Right ventricle myocardium superior (tissue), 1 donor: ENCODE results near the gene EIF4G3. TPM values are rescaled to one million over a fixed set of nuclear protein-coding genes. Genes with fewer than 3 reads are reported as not detected.
A peak's percentile ranks its signal among the peaks of the same experiment; 100 is the strongest.
"Not testable (repeated sequence)": the region's sequence is repeated elsewhere in the genome, so short reads cannot be mapped to it uniquely, and the experiment has no call there.

Experiments used
- ATAC-seq: fragments of 200-7000 bp; cut with Tn5 transposase; one replicate; pipeline ENCODE4 v1.9.1; 2020; ENCODE audit warnings: mild to moderate bottlenecking; ENCODE audit not compliant: poor library complexity
- DNase-seq: peaks from one replicate; pipeline ENCODE4 v3.0.0-alpha.2; 2020
- intact Hi-C: fragments of 100-400 bp; cut with DNase I; formaldehyde crosslinking; loops from one replicate; pipeline ENCODE4 v1.11.2; 2022
- total RNA-seq: library from RNA; stranded (reverse); fragmentation: NEBNext Ultra II Directional; extraction: Animal tissue kit (Norgen Biotek cat#: 25700); gene quantifications from one replicate; pipeline ENCODE4 v1.2.1, GENCODE V29; 2021
- donor health status: DM: no; HTN: yes; CAD: no; lungs with severe emphysema.

The EIF4G3 gene
- total RNA-seq, 1 donor from 2014 or later = 24.7 TPM

DNA sequence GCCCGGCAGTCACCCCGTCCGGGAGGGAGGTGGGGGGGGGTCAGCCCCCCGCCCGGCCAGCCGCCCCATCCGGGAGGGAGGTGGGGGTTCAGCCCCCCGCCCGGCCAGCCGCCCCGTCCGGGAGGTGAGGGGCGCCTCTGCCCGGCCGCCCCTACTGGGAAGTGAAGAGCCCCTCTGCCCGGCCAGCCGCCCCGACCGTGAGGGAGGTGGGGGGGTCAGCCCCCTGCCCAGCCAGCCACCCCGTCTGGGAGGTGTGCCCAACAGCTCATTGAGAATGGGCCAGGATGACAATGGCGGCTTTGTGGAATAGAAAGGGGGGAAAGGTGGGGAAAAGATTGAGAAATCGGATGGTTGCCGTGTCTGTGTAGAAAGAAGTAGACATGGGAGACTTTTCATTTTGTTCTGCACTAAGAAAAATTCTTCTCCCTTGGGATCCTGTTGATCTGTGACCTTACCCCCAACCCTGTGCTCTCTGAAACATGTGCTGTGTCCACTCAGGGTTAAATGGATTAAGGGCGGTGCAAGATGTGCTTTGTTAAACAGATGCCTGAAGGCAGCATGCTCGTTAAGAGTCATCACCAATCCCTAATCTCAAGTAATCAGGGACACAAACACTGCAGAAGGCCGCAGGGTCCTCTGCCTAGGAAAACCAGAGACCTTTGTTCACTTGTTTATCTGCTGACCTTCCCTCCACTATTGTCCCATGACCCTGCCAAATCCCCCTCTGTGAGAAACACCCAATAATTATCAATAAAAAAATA, 152.4 kb downstream of the EIF4G3 start:
- intact Hi-C loops, DNase-seq, ATAC-seq: not testable (repeated sequence)

DNA sequence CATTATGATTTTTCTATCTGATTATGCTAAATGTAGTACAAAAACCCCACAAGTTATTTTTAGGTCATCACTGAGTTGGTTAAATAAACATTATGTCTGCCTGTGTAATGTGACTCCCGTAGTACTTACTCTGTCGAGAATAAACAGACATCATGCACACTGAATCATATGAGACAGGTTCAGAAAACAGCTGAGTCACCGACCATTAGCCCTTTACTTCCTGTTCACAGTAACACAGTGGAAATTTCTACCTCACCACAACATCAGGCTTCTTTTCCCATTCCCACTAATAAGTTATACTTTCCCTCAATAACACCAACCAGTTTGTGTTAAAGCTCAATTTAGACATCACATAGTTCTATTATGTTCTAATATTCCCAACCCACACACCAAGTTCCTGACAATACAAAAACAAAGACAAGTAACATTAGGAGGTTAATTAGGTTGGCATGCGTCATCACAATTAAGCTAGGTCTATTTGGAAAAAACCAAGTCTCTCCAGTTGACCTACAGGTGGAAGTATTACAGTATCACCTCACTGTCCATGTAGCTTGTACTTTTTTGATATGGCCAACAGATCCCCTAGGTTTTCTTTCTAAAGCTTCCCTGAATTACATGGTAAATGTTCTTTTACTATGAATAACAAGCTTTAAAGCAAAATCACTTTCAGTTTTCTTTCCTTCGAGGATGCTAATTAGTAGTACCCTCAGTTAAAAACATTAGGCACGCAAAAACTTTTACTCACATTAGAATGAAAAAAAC, 154.2 kb downstream of the EIF4G3 start:
- ATAC-seq (peak; percentile 97), DNase-seq (no peak)
- intact Hi-C loops = no loop called here

DNA sequence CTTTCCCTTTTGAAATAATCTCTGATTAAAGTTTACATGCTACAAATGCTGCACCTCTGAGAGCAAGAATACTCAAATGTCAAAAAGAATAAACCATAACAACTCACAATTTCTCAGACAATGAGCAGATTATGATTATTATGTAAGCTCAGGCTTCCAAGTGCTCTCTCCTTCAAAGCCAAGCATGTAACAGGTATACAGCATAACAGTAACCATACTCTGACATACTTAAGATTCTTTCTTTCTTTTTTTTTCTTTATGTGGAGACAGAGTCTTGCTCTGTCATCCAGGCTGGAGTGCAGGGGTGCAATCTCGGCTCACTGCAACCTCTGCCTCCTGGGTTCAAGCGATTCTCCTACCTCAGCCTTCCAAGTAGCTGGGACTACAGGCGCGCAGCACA, 155.4 kb downstream of the EIF4G3 start:
- DNase-seq (no peak), ATAC-seq (no peak)
- intact Hi-C loops = no loop called here

DNA sequence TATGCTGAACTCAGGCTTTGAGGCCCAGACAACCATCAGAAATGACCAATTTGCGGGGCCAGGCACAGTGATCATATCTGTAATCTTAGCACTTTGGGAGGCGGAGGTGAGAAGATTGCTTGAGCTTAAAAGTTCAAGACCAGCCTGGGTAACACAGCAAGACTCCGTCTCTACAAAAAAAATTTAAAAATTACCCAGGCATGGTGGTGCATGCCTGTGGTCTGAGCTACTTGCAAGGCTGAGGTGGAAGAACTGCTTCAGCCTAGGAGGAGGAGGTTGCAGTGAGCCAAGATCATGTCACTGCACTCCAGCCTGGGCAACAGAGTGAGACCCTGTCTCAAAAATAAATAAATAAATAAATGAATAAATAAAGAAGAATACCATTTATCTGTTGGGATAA, 156.5 kb downstream of the EIF4G3 start:
- DNase-seq = no peak
- intact Hi-C loops = no loop called here
- ATAC-seq = no peak

DNA sequence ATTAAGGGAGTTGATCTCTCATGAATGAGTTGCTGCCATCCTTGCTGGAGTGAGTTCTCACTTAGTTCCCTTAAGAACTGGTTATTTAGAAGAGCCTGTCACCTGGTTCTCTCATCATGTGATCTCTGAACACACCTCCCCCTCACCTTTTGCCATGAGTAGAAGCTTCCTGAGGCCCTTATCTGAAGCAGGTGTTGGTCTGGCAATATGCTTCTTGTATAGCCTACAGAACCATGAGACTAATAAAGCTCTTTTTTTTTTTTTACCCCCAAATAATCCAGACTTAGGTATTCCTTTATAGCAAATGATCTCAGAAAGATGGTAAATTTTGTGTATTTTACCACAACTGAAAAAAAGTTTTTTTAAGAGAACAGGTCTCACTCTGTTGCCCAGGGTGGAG, 158.0 kb downstream of the EIF4G3 start:
- no peak for DNase-seq
- no peak for ATAC-seq
- intact Hi-C loops = no loop called here

DNA sequence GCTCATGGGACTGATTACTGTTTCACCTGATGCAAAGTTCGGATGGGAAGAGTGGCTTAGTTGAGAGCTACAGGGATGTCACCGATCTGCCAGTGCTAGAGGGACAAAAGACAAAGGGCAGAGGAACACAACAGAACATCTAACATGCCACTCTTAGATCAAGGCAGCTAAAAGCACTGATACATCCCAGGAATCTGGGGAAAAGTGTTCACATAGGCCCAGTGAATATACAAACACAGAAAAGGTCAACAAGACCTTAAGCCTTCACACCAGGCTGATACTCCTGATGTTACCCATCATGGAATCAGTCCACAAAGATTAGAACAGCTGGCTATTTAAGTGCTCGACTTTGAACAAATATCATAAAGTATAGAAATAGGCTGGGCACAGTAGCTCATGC, 163.2 kb downstream of the EIF4G3 start:
- DNase-seq = no peak
- no peak for ATAC-seq
- intact Hi-C loops = no loop called here

DNA sequence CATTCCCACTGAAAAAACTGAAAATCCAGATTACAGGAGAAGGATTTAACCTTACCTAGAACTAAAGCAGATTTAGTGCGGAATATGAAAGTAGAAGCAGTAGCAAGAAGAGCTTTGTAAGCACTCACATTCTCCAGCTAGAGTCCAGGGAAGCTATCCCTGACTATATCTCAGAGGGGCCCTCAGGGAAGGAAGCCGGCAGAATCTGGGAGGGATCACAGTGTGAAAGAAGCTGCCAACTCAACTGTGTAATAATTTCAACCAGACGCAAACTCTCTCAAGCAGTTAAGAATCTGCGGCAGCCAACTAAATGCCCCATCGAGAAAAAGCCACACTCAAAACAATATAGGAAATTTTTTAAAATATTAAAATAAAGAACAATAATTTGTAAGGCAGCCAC, 163.8 kb downstream of the EIF4G3 start:
- peak; percentile 85 for ATAC-seq
- DNase-seq = no peak

DNA sequence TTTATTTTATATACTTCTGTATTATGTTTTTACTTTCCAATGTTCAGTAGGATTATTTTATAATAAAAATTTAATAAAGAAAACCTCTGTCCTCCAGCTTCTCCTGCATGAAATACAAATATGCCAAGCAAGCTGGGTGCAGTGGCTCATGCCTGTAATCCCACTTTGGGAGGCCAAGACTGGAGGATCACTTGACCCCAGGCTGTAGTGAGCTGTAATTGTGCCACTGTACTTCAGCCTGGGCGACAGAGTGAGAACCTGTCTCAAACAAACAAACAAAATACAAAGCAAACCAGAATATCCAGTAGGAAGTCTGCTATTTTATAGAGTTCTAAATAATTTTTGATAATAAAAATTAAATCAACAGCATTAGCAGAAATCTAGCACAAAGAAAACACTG, 168.8 kb downstream of the EIF4G3 start:
- no peak for DNase-seq
- ATAC-seq = no peak
- intact Hi-C loops = no loop called here

More for the DNA sequence above, 163.8 kb downstream of the EIF4G3 start:
- intact Hi-C loops = no loop called here

DNA sequence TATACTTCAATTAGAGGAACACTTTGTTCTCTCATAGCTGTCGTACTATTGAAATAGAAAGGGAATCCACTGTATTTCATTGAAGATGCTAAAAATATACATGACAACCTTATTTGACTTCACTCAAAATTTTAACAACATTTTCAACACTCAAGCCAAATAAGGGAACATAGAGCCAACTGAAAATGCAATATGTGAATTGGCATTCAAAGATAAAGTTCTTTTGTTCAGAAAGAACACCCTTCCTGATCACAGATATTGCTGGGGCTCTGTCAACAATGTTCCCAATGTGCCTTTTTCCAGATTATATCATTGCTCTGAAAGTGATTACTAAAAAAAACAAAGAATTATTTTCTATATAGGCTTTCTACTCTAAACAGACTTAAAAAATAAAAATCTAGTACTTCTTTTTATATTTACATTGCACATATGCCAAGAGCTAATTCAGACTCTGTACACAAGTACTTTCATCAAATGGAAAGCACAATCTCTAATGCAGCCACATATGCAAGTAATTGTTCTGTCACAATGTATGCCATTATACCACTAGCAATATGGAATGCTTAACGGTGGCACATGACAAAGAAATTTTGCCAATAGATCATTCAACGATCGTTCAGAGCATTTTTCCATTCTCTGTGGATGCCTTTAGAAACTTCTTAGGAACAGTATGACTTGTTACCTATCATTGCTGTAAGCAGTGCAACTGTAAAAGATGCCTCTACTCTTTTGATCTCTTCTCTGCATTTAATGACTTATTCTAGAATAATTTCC, 171.0 kb downstream of the EIF4G3 start:
- DNase-seq (no peak), ATAC-seq (no peak)
- intact Hi-C loops = no loop called here

DNA sequence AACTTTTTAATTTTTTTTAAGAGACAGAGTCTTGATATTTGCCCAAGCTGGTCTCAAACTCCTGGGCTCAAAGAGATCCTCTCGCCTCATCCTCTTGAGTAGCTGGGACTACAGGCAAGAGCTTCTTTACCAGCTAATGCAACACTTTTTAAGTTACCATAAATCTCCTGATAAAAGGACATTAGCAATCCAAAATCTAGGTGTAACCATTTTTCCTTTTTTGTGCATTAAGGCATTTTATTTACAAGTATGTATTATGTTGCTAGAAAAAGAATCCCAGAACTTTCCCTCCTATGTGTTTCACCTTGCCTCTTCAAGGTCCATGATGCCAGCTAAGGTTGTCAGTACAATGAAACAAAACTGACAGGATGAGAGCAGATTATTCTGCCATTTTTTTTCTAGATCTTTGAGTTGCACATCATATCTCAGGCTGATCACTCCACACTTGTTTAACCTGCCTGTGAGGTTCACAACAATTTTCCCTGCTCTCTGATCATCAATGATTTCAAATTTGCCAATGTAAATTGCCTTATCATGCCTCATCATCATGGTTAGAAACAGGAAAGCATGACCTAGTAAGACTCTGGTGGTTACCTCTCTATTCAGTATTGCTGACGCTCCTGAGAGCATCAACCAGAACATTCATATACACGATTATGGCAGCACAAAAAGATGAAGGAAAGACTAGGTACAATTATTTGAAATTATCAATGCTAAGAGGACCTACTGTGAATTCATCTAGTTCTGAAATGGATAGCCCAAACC, 173.2 kb downstream of the EIF4G3 start:
- intact Hi-C loops = no loop called here
- ATAC-seq (no peak), DNase-seq (no peak)

DNA sequence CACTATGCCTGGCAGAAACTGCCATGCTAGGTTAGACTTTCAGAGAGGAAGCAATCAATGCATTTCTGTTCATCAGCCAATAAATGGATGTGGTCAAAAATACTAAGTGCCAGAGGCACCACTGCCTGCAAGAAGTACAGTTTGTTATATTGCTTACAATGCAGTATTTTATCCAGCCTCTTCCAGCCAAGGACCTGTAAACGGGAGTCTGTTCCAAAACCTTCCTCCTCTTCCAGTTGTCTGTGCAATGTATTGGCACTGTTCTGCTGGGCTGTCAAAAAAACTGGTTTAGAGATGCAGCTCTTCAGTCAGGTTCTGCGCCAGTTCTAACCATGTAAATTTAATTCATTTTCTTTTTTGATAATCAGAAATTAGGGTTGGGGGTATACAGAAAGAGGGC, 175.7 kb downstream of the EIF4G3 start:
- DNase-seq (no peak), ATAC-seq (no peak)
- intact Hi-C loops = no loop called here

DNA sequence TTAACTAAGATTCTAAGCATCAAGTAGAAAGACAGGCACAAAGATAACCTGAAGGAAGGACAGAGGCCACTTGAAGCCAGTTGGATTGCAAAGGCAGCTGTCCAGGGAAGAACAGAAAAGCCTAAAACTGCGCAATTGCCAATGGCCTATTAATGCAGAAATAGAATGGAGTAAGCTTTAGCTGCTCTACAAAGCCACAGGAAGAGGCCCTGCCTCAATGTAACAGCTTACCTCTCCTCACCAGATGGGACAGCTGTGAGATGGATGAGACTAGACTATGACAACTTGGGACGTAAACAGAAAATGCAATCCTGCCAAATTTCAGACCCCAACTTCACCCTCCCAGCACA, 176.5 kb downstream of the EIF4G3 start:
- ATAC-seq (no peak), DNase-seq (no peak)
- intact Hi-C loops = no loop called here

DNA sequence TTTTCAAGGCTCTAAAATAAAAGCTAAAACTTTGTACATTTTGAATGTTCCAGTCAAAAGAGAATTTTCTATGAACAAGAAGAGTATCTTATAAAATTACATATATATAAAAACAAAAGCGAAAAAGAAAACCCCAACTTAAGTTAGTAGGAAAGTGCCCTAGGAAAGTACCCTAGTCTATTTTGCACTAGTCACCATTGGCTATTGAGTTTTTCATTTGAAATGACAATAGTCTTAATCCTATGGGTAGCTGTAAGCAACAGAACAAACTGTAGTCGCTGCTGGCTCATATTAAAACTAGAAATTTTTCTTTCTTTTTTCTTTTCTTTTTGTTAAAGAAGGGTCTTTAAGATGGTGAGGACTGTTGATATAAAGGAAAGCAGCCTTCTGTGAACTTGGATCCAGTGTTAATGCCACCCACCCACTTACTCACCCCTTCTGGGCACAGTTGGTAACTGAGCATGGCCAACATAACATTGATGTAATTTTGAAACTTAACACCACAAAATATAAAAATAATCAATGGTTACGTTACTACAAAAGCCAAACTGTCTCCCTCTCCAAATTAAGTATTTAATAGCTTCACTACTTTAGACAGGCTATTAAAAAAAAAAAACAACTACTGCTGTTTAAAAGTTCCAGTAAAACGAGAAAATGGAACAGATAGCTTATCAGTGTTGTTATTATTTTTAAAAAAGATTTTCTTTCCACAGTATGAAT, 177.0 kb downstream of the EIF4G3 start:
- intact Hi-C loops = no loop called here
- ATAC-seq = no peak
- no peak for DNase-seq

DNA sequence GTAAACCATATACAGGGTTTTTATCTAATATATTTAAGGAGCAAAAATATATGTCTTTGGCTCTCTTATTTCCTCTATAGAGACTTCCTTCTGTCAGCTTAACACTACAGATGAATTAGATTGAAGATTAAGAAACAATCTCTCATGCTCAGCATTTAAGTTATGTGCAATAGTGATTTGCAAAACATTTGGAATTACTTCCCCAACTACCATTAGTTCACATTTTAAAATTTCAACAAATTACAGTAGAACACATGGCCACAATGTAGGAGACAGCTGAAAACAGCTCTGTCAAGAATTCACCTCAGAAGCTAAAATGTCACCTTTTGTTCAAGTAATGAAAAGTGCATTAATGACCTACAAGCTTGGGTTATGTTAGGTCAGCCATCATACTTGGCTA, 177.9 kb downstream of the EIF4G3 start:
- DNase-seq (no peak), ATAC-seq (no peak)
- intact Hi-C loops = no loop called here

DNA sequence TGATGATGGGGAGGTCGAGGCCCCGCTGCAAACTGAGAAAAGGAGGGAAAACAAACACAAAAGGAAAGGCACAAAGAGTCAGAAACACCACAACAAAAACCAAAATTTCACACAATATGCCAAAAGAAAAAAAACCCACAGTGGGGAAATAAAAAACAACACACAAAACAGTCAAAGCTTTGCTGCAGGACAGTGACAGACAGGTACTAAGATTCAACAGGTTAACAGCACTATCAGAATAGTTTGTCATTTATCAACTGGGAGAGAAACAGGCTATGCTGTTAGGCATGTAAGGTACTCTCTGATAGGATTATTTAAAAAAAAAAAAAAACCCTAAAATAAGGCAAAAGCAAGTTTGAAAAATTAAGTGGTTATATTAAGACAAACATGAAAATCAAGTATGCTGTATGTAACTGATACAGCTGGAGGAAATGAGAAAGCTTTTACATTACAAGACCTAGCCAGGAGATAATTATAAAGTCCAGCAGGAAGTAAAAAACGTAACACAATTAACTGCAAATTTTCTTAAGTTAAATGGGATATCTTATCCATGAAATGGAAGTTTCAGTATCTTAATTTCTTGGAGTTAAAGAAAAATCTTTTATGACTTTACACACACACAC, 179.0 kb downstream of the EIF4G3 start:
- ATAC-seq (no peak), DNase-seq (no peak)
- intact Hi-C loops = no loop called here

DNA sequence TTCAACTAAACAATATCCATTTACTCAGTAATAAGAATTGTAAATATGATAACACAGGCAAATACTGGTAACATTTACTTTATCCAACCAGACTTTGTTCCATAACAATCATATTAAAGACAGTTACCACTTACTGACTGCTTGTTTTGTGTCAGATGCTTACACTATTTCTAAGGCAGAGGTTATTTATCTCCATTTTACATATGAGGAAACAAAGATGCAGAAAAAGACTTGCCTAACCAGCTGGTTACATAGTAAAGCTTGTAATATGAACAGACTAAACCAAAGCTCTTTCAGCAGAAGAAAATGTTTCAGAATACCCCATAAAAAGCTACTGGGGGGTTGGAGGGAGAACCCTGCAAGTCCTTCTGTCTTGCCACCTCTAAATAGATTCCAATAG, 180.1 kb downstream of the EIF4G3 start:
- no peak for DNase-seq
- intact Hi-C loops = no loop called here
- no peak for ATAC-seq

DNA sequence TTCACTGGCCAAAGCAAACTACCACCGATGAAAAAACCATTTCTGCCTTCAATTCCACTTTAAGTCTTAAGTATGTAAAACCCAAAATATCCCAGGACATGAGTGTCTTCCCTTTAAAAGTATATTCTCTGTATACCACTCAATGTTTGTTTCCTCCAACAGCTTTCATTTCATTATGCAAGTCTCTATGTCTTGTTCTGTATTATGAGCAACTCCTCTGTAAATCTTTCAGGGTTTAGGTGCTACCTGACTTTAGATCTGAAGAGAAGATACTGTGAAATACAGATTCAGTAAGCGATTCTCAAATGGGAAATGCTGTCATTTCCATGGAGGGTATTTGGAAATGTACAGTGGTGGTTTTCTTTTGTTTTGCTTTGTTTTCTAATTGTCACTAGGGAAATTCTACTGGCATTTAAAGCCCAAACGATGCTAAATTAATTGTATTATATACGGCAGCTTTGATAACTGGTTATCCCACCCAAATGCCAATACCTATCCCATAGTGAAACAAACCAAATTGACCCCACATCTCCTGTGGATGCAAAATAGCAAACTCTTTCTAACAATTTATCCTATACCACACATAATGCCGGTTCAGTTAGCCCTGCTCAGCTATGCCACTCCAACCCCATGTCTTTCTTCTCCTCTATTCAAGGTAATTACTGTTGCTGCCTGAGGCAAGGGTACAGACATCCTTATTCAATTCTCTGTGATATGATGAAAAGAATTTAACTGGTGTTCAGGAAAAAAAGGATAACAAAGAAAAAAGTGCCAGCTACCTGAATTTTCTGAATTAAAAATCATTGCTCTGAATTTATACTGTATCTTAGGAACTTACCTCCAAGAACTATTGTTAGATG, 182.8 kb downstream of the EIF4G3 start:
- intact Hi-C loops = no loop called here
- ATAC-seq = no peak
- no peak for DNase-seq
